Loucy (cell line): Measurements from ENCODE around the gene GNAT1.

ENCODE experiments used
- EZH2phosphoT487 ChIP-seq: fragments of 200-600 bp; IDR thresholded peaks from 2 replicates; pipeline ENCODE4 v1.6.1; 2018; ENCODE audit warnings: antibody characterized with exemption, mild to moderate bottlenecking, moderate library complexity, borderline replicate concordance
- TF ChIP-seq, protein P1 (sequence below): fragments of 200-600 bp; sonication (generic); conservative IDR thresholded peaks from 2 replicates; pipeline ENCODE4 v1.5.1; 2014; ENCODE audit warnings: mild to moderate bottlenecking, antibody characterized with exemption, low read length

- TF ChIP-seq EZH2phosphoT487: no peak
- TF ChIP-seq, protein P1, sequence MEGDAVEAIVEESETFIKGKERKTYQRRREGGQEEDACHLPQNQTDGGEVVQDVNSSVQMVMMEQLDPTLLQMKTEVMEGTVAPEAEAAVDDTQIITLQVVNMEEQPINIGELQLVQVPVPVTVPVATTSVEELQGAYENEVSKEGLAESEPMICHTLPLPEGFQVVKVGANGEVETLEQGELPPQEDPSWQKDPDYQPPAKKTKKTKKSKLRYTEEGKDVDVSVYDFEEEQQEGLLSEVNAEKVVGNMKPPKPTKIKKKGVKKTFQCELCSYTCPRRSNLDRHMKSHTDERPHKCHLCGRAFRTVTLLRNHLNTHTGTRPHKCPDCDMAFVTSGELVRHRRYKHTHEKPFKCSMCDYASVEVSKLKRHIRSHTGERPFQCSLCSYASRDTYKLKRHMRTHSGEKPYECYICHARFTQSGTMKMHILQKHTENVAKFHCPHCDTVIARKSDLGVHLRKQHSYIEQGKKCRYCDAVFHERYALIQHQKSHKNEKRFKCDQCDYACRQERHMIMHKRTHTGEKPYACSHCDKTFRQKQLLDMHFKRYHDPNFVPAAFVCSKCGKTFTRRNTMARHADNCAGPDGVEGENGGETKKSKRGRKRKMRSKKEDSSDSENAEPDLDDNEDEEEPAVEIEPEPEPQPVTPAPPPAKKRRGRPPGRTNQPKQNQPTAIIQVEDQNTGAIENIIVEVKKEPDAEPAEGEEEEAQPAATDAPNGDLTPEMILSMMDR: no peak
Measured at GRCh38 chr3:50163572-50164455, 27.6 kb upstream of the GNAT1 start.
